Fibroblast of mammary gland (primary cell): Measurements from ENCODE around the gene SMAP1.

ENCODE experiments used
- DNase-seq: peaks from one replicate; pipeline ENCODE4 v3.0.0-alpha.2; 2010; ENCODE audit warnings: low read depth
- H3K4me3 ChIP-seq: 2 replicates; pipeline ENCODE4 v1.5.1; 2011; ENCODE audit warnings: low read depth, mild to moderate bottlenecking, low read length, moderate library complexity; ENCODE audit not compliant: control insufficient read depth
- CTCF ChIP-seq: conservative IDR thresholded peaks from 2 replicates; pipeline ENCODE4 v1.5.1; 2011; ENCODE audit warnings: low read depth, low read length, inconsistent platforms; ENCODE audit not compliant: control insufficient read depth, insufficient read depth

Gene SMAP1

GRCh38 chr6:70663881-70664466 lies 3.7 kb upstream of the SMAP1 start:
- DNase-seq: no peak
- H3K4me3 ChIP-seq: no peak overlapping the region
- no peak for TF ChIP-seq CTCF

GRCh38 chr6:70666706-70667105 lies 977 bp upstream of the SMAP1 start:
- no peak for DNase-seq
- no peak for TF ChIP-seq CTCF
- H3K4me3 ChIP-seq: no peak overlapping the region

GRCh38 chr6:70667256-70667710 lies 400 bp upstream of the SMAP1 start:
- TF ChIP-seq CTCF: no peak
- no peak for DNase-seq

GRCh38 chr6:70668499-70668812 lies 773 bp downstream of the SMAP1 start:
- peak overlapping the region; percentile 64 for H3K4me3 ChIP-seq
- DNase-seq: no peak
- no peak for TF ChIP-seq CTCF

More at GRCh38 chr6:70667256-70667710, 400 bp upstream of the SMAP1 start:
- H3K4me3 ChIP-seq: peak overlapping the region; percentile 64

GRCh38 chr6:70669133-70669532 lies 1.4 kb downstream of the SMAP1 start:
- DNase-seq: no peak
- TF ChIP-seq CTCF: no peak
- H3K4me3 ChIP-seq: no peak overlapping the region

- no peak overlapping the region for H3K4me3 ChIP-seq
- TF ChIP-seq CTCF: no peak
- no peak for DNase-seq
Measured at GRCh38 chr6:70672549-70672948, 4.9 kb downstream of the SMAP1 start.

- no peak for TF ChIP-seq CTCF
- H3K4me3 ChIP-seq: no peak overlapping the region
- no peak for DNase-seq
Measured at GRCh38 chr6:70673054-70673453, 5.4 kb downstream of the SMAP1 start.
